Neural progenitor cell (in vitro differentiated cells): Measurements from ENCODE around the gene KLHL26. TPM values are rescaled to one million over a fixed set of nuclear protein-coding genes. Genes with fewer than 3 reads are reported as not detected.

Experiments
- DNase-seq: peaks from one replicate; pipeline ENCODE4 v3.0.0-alpha.2; 2016; ENCODE audit warnings: low spot score
- H2AFZ ChIP-seq: fragments of 200-600 bp; sonication (generic); replicated peaks from 2 replicates; pipeline ENCODE4 v1.6.1; 2016; ENCODE audit warnings: antibody characterized with exemption
- H3F3A ChIP-seq: fragments of 200-600 bp; sonication (generic); 2 replicates; pipeline ENCODE4 v1.6.1; 2016; ENCODE audit warnings: antibody characterized with exemption, low read depth
- H3K27ac ChIP-seq: fragments of 200-600 bp; sonication (generic); 2 replicates; pipeline ENCODE4 v1.5.1; 2016; ENCODE audit warnings: mild to moderate bottlenecking
- H3K27me3 ChIP-seq: fragments of 200-600 bp; sonication (generic); 2 replicates; pipeline ENCODE4 v1.6.1; 2016; ENCODE audit warnings: mild to moderate bottlenecking, moderate library complexity
- H3K36me3 ChIP-seq: fragments of 200-600 bp; sonication (generic); 2 replicates; pipeline ENCODE4 v1.5.1; 2016
- H3K4me1 ChIP-seq: fragments of 200-600 bp; sonication (generic); 2 replicates; pipeline ENCODE4 v1.6.1; 2016; ENCODE audit warnings: mixed run types
- H3K4me2 ChIP-seq: fragments of 200-600 bp; sonication (generic); 2 replicates; pipeline ENCODE4 v1.6.1; 2016
- H3K4me3 ChIP-seq: fragments of 200-600 bp; sonication (generic); 2 replicates; pipeline ENCODE4 v1.5.1; 2016
- H3K79me2 ChIP-seq: fragments of 200-600 bp; sonication (generic); 2 replicates; pipeline ENCODE4 v1.6.1; 2016; ENCODE audit warnings: low read depth
- H3K9ac ChIP-seq: fragments of 200-600 bp; sonication (generic); 2 replicates; pipeline ENCODE4 v1.6.1; 2016
- H3K9me3 ChIP-seq: fragments of 200-600 bp; sonication (generic); 2 replicates; pipeline ENCODE4 v1.5.1; 2016; ENCODE audit warnings: low read depth
- H4K20me1 ChIP-seq: fragments of 200-600 bp; sonication (generic); 2 replicates; pipeline ENCODE4 v1.6.1; 2016; ENCODE audit warnings: low read depth
- H3K27ac Mint-ChIP-seq: 3 replicates; pipeline ENCODE4 v1.8.0; 2021; ENCODE audit warnings: mixed read lengths
- H3K27me3 Mint-ChIP-seq: 2 replicates; pipeline ENCODE4 v1.8.0; 2022; ENCODE audit warnings: low read depth, mild to moderate bottlenecking, inconsistent platforms, moderate library complexity, mixed read lengths; ENCODE audit not compliant: insufficient read depth
- H3K36me3 Mint-ChIP-seq: 3 replicates; pipeline ENCODE4 v1.8.0; 2021; ENCODE audit warnings: mixed read lengths
- H3K4me1 Mint-ChIP-seq: 3 replicates; pipeline ENCODE4 v1.8.0; 2021; ENCODE audit warnings: mixed read lengths
- H3K4me3 Mint-ChIP-seq: 3 replicates; pipeline ENCODE4 v1.8.0; 2021; ENCODE audit warnings: mild to moderate bottlenecking, moderate library complexity, mixed read lengths
- H3K9me3 Mint-ChIP-seq: 3 replicates; pipeline ENCODE4 v1.8.0; 2020; ENCODE audit warnings: mixed read lengths
- CTCF ChIP-seq: fragments of 200-600 bp; sonication (generic); IDR thresholded peaks from 2 replicates; pipeline ENCODE4 v1.5.1; 2017; ENCODE audit warnings: antibody characterized with exemption, mild to moderate bottlenecking
- EZH2 ChIP-seq: fragments of 200-600 bp; sonication (generic); IDR thresholded peaks from 2 replicates; pipeline ENCODE4 v1.6.1; 2017; ENCODE audit warnings: antibody characterized with exemption, mild to moderate bottlenecking, moderate library complexity
- EZH2phosphoT487 ChIP-seq: fragments of 200-600 bp; sonication (generic); IDR thresholded peaks from 2 replicates; pipeline ENCODE4 v1.6.1; 2017; ENCODE audit warnings: antibody characterized with exemption
- total RNA-seq: library from RNA; depleted of rRNA; stranded (reverse); fragments of >200 nt; gene quantifications from 2 replicates; pipeline ENCODE4 v1.2.3, GENCODE V29; 2015; ENCODE audit warnings: low replicate concordance

Gene KLHL26
- total RNA-seq, 1 donor from 2014 or later, result 5.8 TPM

- H3K36me3 ChIP-seq, result no peaks in the 10 kb centered on the region
- H3K9me3 ChIP-seq, result no peaks in the 10 kb centered on the region
- no peak for TF ChIP-seq EZH2
- no peak for TF ChIP-seq CTCF
- TF ChIP-seq EZH2phosphoT487, result no peak
- peaks cover 13% of the 10 kb centered on the region for H3F3A ChIP-seq
- peak overlapping the region; percentile 7 for H3K4me2 ChIP-seq
- no peak for DNase-seq
- no peaks in the 10 kb centered on the region for H3K9me3 Mint-ChIP-seq
- H3K27me3 ChIP-seq, result peaks cover 18% of the 10 kb centered on the region
- peaks cover 22% of the 10 kb centered on the region for H3K4me1 Mint-ChIP-seq
- H3K4me3 Mint-ChIP-seq, result peak overlapping the region; percentile 92
- H3K36me3 Mint-ChIP-seq, result no peaks in the 10 kb centered on the region
- H3K27ac Mint-ChIP-seq, result no peak overlapping the region
- peak overlapping the region; percentile 98 for H3K4me3 ChIP-seq
- H3K9ac ChIP-seq, result no peak overlapping the region
- H4K20me1 ChIP-seq, result peaks cover 18% of the 10 kb centered on the region
- peaks cover 17% of the 10 kb centered on the region for H3K27me3 Mint-ChIP-seq
- no peak overlapping the region for H3K27ac ChIP-seq
- H3K79me2 ChIP-seq, result peaks cover 33% of the 10 kb centered on the region
- H2AFZ ChIP-seq, result no peak overlapping the region
- peaks cover 10% of the 10 kb centered on the region for H3K4me1 ChIP-seq
Measured at GRCh38 chr19:18635831-18636182, 1.0 kb upstream of the KLHL26 start.

- H2AFZ ChIP-seq, result peak overlapping the region; percentile 88
- H3K27ac Mint-ChIP-seq, result no peak overlapping the region
- peak overlapping the region; percentile 98 for H3K4me3 ChIP-seq
- H3K27me3 Mint-ChIP-seq, result peaks cover 17% of the 10 kb centered on the region
- no peak overlapping the region for H3K27ac ChIP-seq
- peaks cover 18% of the 10 kb centered on the region for H3K27me3 ChIP-seq
- H3K9ac ChIP-seq, result no peak overlapping the region
- no peaks in the 10 kb centered on the region for H3K9me3 ChIP-seq
- no peaks in the 10 kb centered on the region for H3K9me3 Mint-ChIP-seq
- H3K4me2 ChIP-seq, result peak overlapping the region; percentile 98
- H3K36me3 Mint-ChIP-seq, result no peaks in the 10 kb centered on the region
- H3K4me3 Mint-ChIP-seq, result peak overlapping the region; percentile 92
- H4K20me1 ChIP-seq, result peaks cover 18% of the 10 kb centered on the region
- TF ChIP-seq EZH2phosphoT487 (no peak), CTCF (no peak), EZH2 (no peak)
- peaks cover 13% of the 10 kb centered on the region for H3F3A ChIP-seq
- H3K79me2 ChIP-seq, result peaks cover 33% of the 10 kb centered on the region
- peak; percentile 98 for DNase-seq
- H3K36me3 ChIP-seq, result no peaks in the 10 kb centered on the region
- H3K4me1 ChIP-seq, result peaks cover 10% of the 10 kb centered on the region
- peaks cover 22% of the 10 kb centered on the region for H3K4me1 Mint-ChIP-seq
Measured at GRCh38 chr19:18636183-18636968, 452 bp upstream of the KLHL26 start.

GRCh38 chr19:18637673-18638630 lies 1.1 kb downstream of the KLHL26 start:
- H3K9ac ChIP-seq, result peak overlapping the region; percentile 87
- no peaks in the 10 kb centered on the region for H3K36me3 Mint-ChIP-seq

More at GRCh38 chr19:18637673-18638630, 1.1 kb downstream of the KLHL26 start:
- no peak overlapping the region for H3K27ac Mint-ChIP-seq
- no peak for DNase-seq
- Histone ChIP-seq H3K36me3 (no peaks in the 10 kb centered on the region), H3K79me2 (peaks cover 41% of the 10 kb centered on the region), H3K4me1 (peaks cover 10% of the 10 kb centered on the region), H3K4me2 (peak overlapping the region; percentile 98), H2AFZ (no peak overlapping the region), H4K20me1 (peaks cover 21% of the 10 kb centered on the region), H3K27me3 (peaks cover 18% of the 10 kb centered on the region), H3K27ac (no peak overlapping the region), H3F3A (peaks cover 13% of the 10 kb centered on the region), H3K4me3 (peak overlapping the region; percentile 98), H3K9me3 (no peaks in the 10 kb centered on the region)
- TF ChIP-seq CTCF (no peak), EZH2phosphoT487 (no peak), EZH2 (no peak)
- peaks cover 22% of the 10 kb centered on the region for H3K4me1 Mint-ChIP-seq
- H3K4me3 Mint-ChIP-seq, result peak overlapping the region; percentile 92
- no peaks in the 10 kb centered on the region for H3K9me3 Mint-ChIP-seq
- H3K27me3 Mint-ChIP-seq, result peaks cover 15% of the 10 kb centered on the region
